CD14-positive monocyte (primary cell): ENCODE results near the gene PDE9A. TPM values are rescaled to one million over a fixed set of nuclear protein-coding genes. Genes with fewer than 3 reads are reported as not detected.

ENCODE experiments used
- DNase-seq, 3 donors: peaks; one replicate each; pipeline ENCODE4 v3.0.0-alpha.2; 2011 to 2022
- H2AFZ ChIP-seq: 2 replicates; pipeline ENCODE4 v1.6.0; 2012; ENCODE audit warnings: mild to moderate bottlenecking, low read depth, low read length, inconsistent platforms; ENCODE audit not compliant: insufficient read depth, poor library complexity, severe bottlenecking
- H3K27ac ChIP-seq, 2 donors: 1 replicate in 1 of 2; 2 replicates in 1 of 2; pipeline ENCODE4 v1.5.1; 2012 to 2013; ENCODE audit warnings: low read length in 2 of 2, control low read depth in 1 of 2, inconsistent platforms in 1 of 2, low read depth in 1 of 2, mild to moderate bottlenecking in 1 of 2
- H3K27me3 ChIP-seq, 2 donors: one replicate each; pipeline versions ENCODE4 v1.6.0 to v1.6.1; 2011 to 2013; ENCODE audit warnings: low read length in 2 of 2; ENCODE audit not compliant: control insufficient read depth in 2 of 2, insufficient read depth in 2 of 2
- H3K36me3 ChIP-seq, 2 donors: replicated peaks in 1 of 2; 1 replicate in 1 of 2; 2 replicates in 1 of 2; pipeline versions ENCODE4 v1.5.1 to v1.6.1; 2012 to 2013; ENCODE audit warnings: low read length in 2 of 2, control low read depth in 1 of 2, inconsistent platforms in 1 of 2, mild to moderate bottlenecking in 1 of 2; ENCODE audit not compliant: insufficient read depth in 2 of 2, control insufficient read depth in 1 of 2
- H3K4me1 ChIP-seq, 2 donors: 1 replicate in 1 of 2; 2 replicates in 1 of 2; pipeline versions ENCODE4 v1.5.1 to v1.6.1; 2012 to 2013; ENCODE audit warnings: low read length in 2 of 2, control low read depth in 1 of 2, inconsistent platforms in 1 of 2, mild to moderate bottlenecking in 1 of 2, moderate library complexity in 1 of 2; ENCODE audit not compliant: insufficient read depth in 2 of 2, control insufficient read depth in 1 of 2
- H3K4me2 ChIP-seq: replicated peaks from 2 replicates; pipeline ENCODE3; 2012; ENCODE audit warnings: low read length, moderate library complexity, mild to moderate bottlenecking; ENCODE audit not compliant: poor library complexity, severe bottlenecking; ENCODE audit errors: extremely low read depth
- H3K4me3 ChIP-seq, 3 experiments: fragments of 200-600 bp in 1 of 3; sonication (generic) in 1 of 3; replicated peaks in 1 of 3; 1 replicate in 2 of 3; 2 replicates in 1 of 3; pipeline ENCODE4 v1.5.1; 2011 to 2013; ENCODE audit warnings: low read length in 3 of 3, mild to moderate bottlenecking in 3 of 3, control low read depth in 2 of 3, low read depth in 2 of 3, inconsistent platforms in 1 of 3, moderate library complexity in 1 of 3
- H3K79me2 ChIP-seq: 2 replicates; pipeline ENCODE4 v1.6.0; 2012; ENCODE audit warnings: mild to moderate bottlenecking, control low read depth, inconsistent platforms, low read length, moderate library complexity; ENCODE audit not compliant: insufficient read depth
- H3K9ac ChIP-seq: 2 replicates; pipeline ENCODE4 v1.6.0; 2017; ENCODE audit warnings: low read length, mild to moderate bottlenecking; ENCODE audit not compliant: insufficient read depth, poor library complexity, severe bottlenecking
- H3K9me3 ChIP-seq, 2 donors: replicated peaks in 1 of 2; 1 replicate in 1 of 2; 2 replicates in 1 of 2; pipeline versions ENCODE4 v1.5.1 to v1.6.1; 2012 to 2013; ENCODE audit warnings: low read length in 2 of 2, control low read depth in 1 of 2; ENCODE audit not compliant: control insufficient read depth in 1 of 2, insufficient read depth in 1 of 2
- H4K20me1 ChIP-seq: 2 replicates; pipeline ENCODE4 v1.6.0; 2012; ENCODE audit warnings: mild to moderate bottlenecking, low read length, control low read depth, moderate library complexity; ENCODE audit not compliant: insufficient read depth
- H3K27ac Mint-ChIP-seq, 7 donors: one replicate each; pipeline ENCODE4 v1.8.0; 2020; ENCODE audit warnings: mild to moderate bottlenecking in 7 of 7, mixed read lengths in 7 of 7, moderate library complexity in 6 of 7, inconsistent platforms in 2 of 7
- H3K27me3 Mint-ChIP-seq, 3 donors: one replicate each; pipeline ENCODE4 v1.8.0; 2021 to 2022; ENCODE audit warnings: low read depth in 3 of 3, mild to moderate bottlenecking in 3 of 3, mixed read lengths in 3 of 3, moderate library complexity in 3 of 3, inconsistent platforms in 1 of 3
- H3K36me3 Mint-ChIP-seq, 2 donors: one replicate each; pipeline ENCODE4 v1.8.0; 2020; ENCODE audit warnings: mixed read lengths in 2 of 2, inconsistent platforms in 1 of 2, mild to moderate bottlenecking in 1 of 2
- H3K4me1 Mint-ChIP-seq: one replicate; pipeline ENCODE4 v1.8.0; 2020; ENCODE audit warnings: mild to moderate bottlenecking, mixed read lengths
- H3K4me3 Mint-ChIP-seq, 2 donors: one replicate each; pipeline ENCODE4 v1.8.0; 2020; ENCODE audit warnings: mild to moderate bottlenecking in 2 of 2, mixed read lengths in 2 of 2, moderate library complexity in 1 of 2
- H3K9me3 Mint-ChIP-seq, 7 donors: one replicate each; pipeline ENCODE4 v1.8.0; 2020 to 2022; ENCODE audit warnings: mixed read lengths in 7 of 7, mild to moderate bottlenecking in 6 of 7, moderate library complexity in 6 of 7, inconsistent platforms in 2 of 7
- WGBS: methylation state at CpG from one replicate; pipeline ENCODE4 v1.1.5; 2013; ENCODE audit warnings: missing lambda C conversion rate; ENCODE audit not compliant: insufficient coverage; 5-methylcytosine and 5-hydroxymethylcytosine counted together
- intact Hi-C, 2 donors: fragments of 100-400 bp; cut with micrococcal nuclease; formaldehyde crosslinking; loops; one replicate each; pipeline versions ENCODE4 v1.15.0 to v1.15.1; 2023
- polyA plus RNA-seq, 3 donors: library from polyadenylated mRNA; depleted of rRNA in 1 of 3; unstranded in 2 of 3; stranded (reverse) in 1 of 3; fragments of 300-500 nt in 2 of 3; fragments of >200 nt in 1 of 3; fragmentation: Illumina TruSeq in 2 of 3; gene quantifications; 1 replicate in 2 of 3; 2 replicates in 1 of 3; pipeline ENCODE4 v1.2.3, GENCODE V29; 2012 to 2021
- TF ChIP-seq, protein P1 (sequence below): fragments of 200-600 bp; IDR thresholded peaks from one replicate; pipeline ENCODE4 v1.8.0; 2022; ENCODE audit warnings: antibody characterized with exemption, mild to moderate bottlenecking

PDE9A gene
- polyA plus RNA-seq, 3 donors: 0.05 to 0.52 TPM; not detected in 1

- no peak overlapping the region for H3K4me3 Mint-ChIP-seq
- no peak overlapping the region for H3K4me2 ChIP-seq
- no peaks in the 10 kb centered on the region for H3K79me2 ChIP-seq
- no peak overlapping the region for H3K27ac Mint-ChIP-seq
- TF ChIP-seq, protein P1, sequence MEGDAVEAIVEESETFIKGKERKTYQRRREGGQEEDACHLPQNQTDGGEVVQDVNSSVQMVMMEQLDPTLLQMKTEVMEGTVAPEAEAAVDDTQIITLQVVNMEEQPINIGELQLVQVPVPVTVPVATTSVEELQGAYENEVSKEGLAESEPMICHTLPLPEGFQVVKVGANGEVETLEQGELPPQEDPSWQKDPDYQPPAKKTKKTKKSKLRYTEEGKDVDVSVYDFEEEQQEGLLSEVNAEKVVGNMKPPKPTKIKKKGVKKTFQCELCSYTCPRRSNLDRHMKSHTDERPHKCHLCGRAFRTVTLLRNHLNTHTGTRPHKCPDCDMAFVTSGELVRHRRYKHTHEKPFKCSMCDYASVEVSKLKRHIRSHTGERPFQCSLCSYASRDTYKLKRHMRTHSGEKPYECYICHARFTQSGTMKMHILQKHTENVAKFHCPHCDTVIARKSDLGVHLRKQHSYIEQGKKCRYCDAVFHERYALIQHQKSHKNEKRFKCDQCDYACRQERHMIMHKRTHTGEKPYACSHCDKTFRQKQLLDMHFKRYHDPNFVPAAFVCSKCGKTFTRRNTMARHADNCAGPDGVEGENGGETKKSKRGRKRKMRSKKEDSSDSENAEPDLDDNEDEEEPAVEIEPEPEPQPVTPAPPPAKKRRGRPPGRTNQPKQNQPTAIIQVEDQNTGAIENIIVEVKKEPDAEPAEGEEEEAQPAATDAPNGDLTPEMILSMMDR: no peak
- H4K20me1 ChIP-seq: no peaks in the 10 kb centered on the region
- no peak overlapping the region for H3K27ac ChIP-seq
- H3K4me3 ChIP-seq: no peak overlapping the region
- no peaks in the 10 kb centered on the region for H3K36me3 Mint-ChIP-seq
- H3K9ac ChIP-seq: no peak overlapping the region
- WGBS: 85% methylated on average over 17 of the region's 24 CpGs
- H3K27me3 ChIP-seq: no peaks in the 10 kb centered on the region
- peaks cover 11% of the 10 kb centered on the region for H3K4me1 Mint-ChIP-seq
- intact Hi-C loops: no loop called here
- no peaks in the 10 kb centered on the region for H3K9me3 Mint-ChIP-seq
- no peak for DNase-seq
- H2AFZ ChIP-seq: no peak overlapping the region
- H3K36me3 ChIP-seq: no peaks in the 10 kb centered on the region
- H3K27me3 Mint-ChIP-seq: peaks cover 1 to 6% (median 3%) of the 10 kb centered on the region in 3 donors
- H3K4me1 ChIP-seq: peaks cover 0 to 9% of the 10 kb centered on the region in 2 donors
- H3K9me3 ChIP-seq: no peaks in the 10 kb centered on the region
Measured at GRCh38 chr21:42641311-42642218, 11.9 kb upstream of the PDE9A start.

- Histone ChIP-seq H3K4me2 (no peak overlapping the region), H4K20me1 (no peaks in the 10 kb centered on the region), H3K27ac (no peak overlapping the region), H3K4me3 (no peak overlapping the region), H3K4me1 (peaks cover 0 to 2% of the 10 kb centered on the region in 2 donors), H3K36me3 (no peaks in the 10 kb centered on the region), H3K9ac (no peak overlapping the region), H3K9me3 (no peaks in the 10 kb centered on the region), H3K79me2 (no peaks in the 10 kb centered on the region), H3K27me3 (no peaks in the 10 kb centered on the region), H2AFZ (no peak overlapping the region)
- H3K9me3 Mint-ChIP-seq: no peaks in the 10 kb centered on the region
- no peak overlapping the region for H3K4me3 Mint-ChIP-seq
- no peaks in the 10 kb centered on the region for H3K36me3 Mint-ChIP-seq
- H3K27ac Mint-ChIP-seq: no peak overlapping the region
- intact Hi-C loops: no loop called here
- peaks cover 8% of the 10 kb centered on the region for H3K4me1 Mint-ChIP-seq
- TF ChIP-seq, protein P1: no peak
- WGBS: 81% methylated on average over 3 of the region's 8 CpGs
- peaks cover 1 to 5% (median 3%) of the 10 kb centered on the region in 3 donors for H3K27me3 Mint-ChIP-seq
- DNase-seq: no peak
Measured at GRCh38 chr21:42642219-42642745, 11.1 kb upstream of the PDE9A start.
